GM19324 (cell line): ENCODE measurements around the gene FAT1.

Experiments
- ATAC-seq: cut with Tn5 transposase; IDR thresholded peaks from one replicate; pipeline ENCODE4 v1.9.1; 2021; ENCODE audit warnings: mild to moderate bottlenecking, moderate library complexity; ENCODE audit not compliant: unreplicated experiment, low FRiP score

The FAT1 gene

DNA sequence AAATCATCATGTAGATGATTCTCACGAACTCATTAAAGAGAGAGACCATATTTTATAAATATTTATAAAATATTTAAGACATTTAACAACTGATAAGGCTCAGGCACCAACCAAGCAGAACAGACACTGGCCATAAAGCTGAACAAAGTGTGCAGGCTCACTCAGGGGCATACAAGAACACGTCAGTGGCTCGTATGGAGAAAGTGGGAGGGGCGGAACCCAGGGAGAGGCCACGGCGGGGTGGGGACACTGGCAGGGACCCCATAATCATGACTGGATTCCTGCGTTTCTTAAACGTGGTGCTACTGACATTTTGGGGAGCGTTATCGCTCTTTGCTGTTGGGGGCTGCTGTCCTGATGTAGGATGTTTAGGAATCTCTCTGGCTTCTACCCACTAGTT lies 31.3 kb upstream of the FAT1 start:
- ATAC-seq = no peak

GRCh38 chr4:186752325-186752724 lies 28.7 kb upstream of the FAT1 start:
- no peak for ATAC-seq

DNA sequence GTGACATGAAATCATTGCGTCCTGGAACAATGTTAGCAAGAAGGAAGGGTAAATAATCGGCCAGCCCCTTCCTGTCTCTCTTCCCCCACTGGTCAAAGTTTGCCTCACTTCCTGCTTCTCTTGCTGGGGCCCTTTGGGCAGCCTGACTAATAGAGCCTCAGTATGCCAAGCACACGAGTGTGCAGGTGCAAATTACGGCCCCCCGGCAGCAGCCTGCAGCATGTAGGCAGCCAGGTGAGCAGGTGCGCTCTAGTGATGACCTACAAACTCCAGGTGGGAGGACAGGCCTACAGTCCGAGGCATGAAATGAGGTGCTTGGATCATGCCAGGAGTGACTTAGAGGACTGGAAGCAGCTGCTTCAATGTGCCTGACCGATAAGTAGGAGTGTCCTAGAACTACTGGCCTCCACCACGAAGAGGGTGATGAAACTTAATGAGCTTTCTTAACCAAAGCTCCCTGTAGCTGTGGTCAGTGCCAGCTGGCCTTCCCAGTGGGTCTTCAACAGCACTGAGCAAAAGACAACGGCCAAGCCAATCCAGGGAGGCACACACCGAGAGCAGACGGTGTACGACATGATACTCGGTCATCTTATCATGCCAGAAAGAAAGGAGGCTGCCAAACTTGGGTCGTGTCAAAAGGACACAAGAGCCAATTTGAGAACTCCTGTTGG lies 26.1 kb upstream of the FAT1 start:
- ATAC-seq = no peak

- ATAC-seq = no peak
These were observed 22.9 kb upstream of the FAT1 start for GRCh38 chr4:186746581-186746980.

GRCh38 chr4:186743261-186743660 lies 19.6 kb upstream of the FAT1 start:
- no peak for ATAC-seq

DNA sequence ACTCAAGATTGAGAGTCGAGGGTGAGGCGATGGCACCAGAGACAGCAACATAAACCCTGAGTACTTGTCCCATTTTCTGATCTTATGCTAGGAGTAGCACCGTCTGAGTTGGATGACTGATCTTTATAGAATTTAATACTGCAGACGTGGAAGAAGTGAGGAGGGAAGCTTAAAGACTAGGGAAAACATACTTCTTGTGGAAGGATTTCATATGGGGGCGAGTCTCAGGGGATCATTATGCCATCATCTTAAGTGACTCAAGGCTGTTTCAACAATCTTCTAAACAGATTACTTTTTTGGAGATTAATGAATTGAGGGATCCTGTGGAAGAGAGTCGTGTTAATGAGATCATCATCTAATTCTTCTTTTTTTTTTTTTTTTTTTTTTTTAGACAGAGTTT lies 17.2 kb upstream of the FAT1 start:
- ATAC-seq = no peak

GRCh38 chr4:186739802-186740434 lies 16.3 kb upstream of the FAT1 start:
- no peak for ATAC-seq

- no peak for ATAC-seq
These were observed 15.7 kb upstream of the FAT1 start for GRCh38 chr4:186739317-186739716.

- ATAC-seq = no peak
These were observed 14.8 kb upstream of the FAT1 start for GRCh38 chr4:186738421-186738820.

DNA sequence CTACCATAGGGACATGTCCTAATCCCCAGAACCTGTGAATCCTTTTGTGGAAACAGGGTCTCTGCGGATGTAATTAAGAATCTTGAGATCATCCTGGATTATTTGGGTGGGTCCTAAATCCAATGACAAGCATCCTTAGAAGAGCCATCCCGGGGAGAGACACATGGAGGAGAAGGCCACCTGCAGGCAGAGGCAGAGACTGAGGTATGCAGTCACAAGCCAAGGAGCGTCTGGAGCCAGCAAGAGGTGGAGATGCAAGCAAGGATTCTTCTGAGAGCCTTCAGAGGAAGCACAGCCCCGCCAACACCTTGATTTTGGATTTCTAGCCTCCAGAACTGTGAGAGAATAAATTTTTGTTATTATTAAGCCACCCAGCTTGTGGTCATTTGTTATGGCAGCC lies 13.8 kb upstream of the FAT1 start:
- no peak for ATAC-seq

GRCh38 chr4:186736466-186736865 lies 12.8 kb upstream of the FAT1 start:
- no peak for ATAC-seq

DNA sequence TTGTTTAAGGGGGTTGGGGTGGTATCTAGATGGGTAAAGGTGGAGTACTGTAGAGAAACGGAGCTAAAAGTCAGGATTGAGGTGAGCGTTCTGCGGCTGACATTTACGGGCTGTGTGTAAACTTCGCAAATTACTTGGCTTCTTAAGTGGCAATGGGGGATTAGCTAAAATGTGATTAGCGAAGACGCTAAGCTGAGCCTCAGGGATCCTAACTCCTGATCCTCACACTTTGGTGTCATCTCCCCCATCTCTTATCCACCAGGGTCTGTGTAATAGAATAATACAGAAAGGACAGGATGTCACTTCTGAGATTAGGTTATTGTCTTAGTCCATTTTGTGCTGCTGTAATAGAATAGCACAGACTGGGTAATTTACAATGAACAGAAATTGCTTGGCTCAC lies 10.6 kb upstream of the FAT1 start:
- ATAC-seq = no peak

DNA sequence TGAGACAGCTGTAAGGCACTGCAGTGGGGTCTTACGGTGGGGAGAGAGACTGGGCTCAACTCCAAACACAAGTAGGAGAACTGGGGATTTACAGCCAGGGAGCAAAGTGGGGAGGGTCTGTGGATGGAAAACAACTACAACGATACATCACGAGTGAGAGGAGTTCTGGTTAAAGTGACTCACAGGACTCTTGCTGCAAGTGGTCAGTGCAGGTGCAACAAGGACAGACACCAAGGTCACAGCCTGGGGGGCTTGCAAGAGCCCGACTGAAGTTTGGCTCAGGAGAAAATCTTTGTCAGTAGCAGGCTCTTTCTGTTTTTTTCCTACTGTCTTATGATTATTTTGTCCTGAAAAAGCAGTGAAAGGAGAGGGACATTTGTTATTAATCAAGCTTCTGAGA lies 10.1 kb upstream of the FAT1 start:
- ATAC-seq = no peak

GRCh38 chr4:186730621-186731020 lies 7.0 kb upstream of the FAT1 start:
- ATAC-seq = no peak

- no peak for ATAC-seq
These were observed 6.2 kb upstream of the FAT1 start for GRCh38 chr4:186729856-186730255.

DNA sequence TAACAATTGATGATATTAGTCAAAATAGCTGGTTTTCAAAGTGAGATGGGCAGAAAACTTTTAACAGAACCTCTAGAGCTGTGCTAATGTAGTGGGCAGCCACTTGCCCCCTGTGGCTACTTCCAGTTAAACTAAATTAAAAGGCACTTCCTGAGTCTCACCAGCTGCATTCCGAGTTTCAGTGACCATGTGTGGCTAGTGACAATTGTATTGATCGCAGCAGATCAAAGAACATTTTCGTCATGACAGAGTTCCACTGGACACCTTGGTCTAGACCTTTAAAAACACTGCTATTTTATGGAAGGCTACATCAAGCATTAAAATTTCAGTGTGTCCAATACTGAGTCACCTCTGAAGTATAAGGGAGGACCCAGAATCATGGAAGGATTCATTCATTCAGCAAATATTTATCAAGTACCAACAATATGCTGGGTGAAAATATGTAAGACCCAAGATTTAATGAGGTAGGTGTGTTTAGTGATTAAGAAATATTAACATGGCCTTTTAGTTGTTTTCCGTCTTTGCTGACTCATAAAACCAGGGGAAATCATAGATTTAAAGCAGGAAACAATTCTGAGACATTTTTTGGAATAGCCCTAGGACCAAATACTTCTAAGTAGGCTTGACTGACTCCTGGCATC lies 5.1 kb upstream of the FAT1 start:
- no peak for ATAC-seq

GRCh38 chr4:186727977-186728519 lies 4.4 kb upstream of the FAT1 start:
- ATAC-seq = no peak

DNA sequence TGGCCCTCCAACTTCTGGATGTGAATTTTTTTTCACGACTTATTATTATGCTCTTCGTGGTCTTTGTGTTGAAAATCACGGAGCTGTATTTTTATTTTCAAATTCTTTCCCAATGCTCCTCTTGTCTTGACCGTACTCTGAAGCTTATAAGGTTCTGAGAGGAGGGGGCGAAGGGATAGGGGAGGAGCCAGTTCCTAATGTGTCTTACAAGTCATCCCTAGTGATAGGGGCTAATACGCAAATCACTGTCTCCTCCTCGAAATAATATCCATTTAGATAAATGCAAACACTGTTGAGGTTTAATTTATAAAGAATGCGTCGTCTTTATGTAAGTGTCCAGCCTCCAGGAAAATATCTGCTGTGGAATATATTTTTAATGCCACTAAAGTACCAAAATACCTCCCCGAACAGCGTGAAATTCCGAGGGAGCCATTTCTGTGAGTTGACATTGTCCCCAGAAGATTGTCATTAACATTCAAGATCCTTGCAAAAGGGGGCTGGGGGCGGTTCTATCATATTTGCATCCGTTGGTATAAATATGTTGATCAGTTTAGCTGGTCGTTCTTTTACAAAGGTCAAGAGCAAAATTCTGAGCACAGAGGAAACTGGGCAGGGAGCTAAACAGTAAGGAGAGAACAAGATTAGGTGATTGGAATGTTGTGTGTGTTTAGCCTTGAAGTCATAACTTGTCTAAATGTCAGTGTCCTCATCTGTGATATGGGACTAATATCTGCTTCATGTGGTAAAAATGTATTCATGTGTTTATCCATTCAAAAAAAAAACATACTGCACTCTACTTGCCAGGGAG lies 3.7 kb upstream of the FAT1 start:
- no peak for ATAC-seq

GRCh38 chr4:186726426-186727168 lies 2.9 kb upstream of the FAT1 start:
- no peak for ATAC-seq
